ENCODE data around the gene EDRF1.
A peak's percentile ranks its signal among the peaks of the same experiment; 100 is the strongest.
"Not testable (repeated sequence)": the region's sequence is repeated elsewhere in the genome, so short reads cannot be mapped to it uniquely, and the experiment has no call there.

EDRF1 gene

DNA sequence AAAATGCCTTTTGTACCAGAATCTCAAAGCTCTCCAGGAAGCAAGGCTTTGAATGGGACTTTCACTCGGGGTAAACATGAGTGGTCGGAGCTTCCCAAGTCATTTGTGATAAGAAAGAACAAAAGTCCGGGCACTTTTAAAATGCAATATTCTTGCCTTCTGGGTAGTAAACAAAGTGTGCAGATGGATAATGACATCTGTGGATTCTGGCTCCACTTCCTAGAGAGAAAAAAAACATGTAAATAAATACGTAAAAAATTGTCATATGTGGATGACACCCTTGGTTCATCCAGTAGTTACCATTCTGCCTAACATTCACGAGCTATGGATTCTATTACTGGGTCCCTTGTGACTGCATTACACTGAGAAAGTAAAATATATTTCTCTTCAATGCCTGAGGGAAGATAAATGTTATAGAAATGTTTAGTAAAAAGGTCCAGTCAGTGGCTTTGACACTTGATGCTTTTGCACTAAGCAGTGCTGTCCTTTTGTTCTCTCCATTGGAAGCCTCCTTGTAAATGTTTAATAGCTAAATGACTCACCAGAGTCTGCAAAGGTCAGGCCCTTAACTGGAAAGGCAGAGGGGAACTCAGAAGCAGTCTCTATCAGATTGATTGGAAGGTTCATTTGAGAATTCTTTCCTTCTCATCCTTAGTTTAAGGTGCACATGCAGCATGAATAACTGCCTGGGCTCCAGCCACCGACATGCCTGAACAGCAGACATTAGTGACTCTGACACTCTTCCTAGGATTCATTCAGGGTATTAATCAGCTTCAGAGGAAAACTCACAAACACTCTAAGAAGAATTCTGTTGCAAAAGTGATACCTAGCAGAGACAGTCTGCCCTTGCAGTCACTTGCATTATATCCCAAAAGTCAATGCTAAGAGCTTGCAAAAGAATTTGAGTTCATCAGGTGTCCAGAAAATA is 11.7 kb upstream of the EDRF1 start:
- DNase-seq (ENCODE audit: low read depth, low spot score): no peak

DNA sequence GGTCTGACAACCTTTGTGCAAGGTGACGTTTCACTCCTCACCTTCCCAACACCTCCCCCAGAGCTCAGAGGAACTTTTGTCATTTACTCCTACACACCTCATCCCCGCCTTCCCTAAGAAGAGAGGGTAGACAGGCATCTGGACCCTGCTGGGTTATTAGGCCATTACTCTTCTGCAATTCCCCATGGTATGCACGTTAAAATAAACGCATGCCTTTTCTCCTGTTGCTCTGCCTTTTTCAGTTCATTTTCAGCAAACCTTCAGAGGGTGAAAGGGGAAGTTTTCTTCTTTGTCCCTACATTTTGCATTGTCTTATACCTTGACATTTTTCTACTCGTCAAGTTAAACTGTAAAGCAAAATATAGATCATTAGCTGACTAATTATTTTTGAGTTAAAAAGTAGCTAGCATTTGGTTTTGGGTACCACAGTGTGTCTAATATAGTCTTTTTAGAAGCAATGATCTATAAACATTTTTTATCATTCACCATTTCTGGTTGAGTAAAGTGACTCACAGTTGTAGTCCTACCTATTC is 10.5 kb upstream of the EDRF1 start:
- no peak for DNase-seq (ENCODE audit: low read depth, low spot score)
- H3K4me3 ChIP-seq (ENCODE audit: low read length): no peak overlapping the region

More for the DNA sequence above, 11.7 kb upstream of the EDRF1 start:
- no peak overlapping the region for H3K4me3 ChIP-seq (ENCODE audit: low read length)

DNA sequence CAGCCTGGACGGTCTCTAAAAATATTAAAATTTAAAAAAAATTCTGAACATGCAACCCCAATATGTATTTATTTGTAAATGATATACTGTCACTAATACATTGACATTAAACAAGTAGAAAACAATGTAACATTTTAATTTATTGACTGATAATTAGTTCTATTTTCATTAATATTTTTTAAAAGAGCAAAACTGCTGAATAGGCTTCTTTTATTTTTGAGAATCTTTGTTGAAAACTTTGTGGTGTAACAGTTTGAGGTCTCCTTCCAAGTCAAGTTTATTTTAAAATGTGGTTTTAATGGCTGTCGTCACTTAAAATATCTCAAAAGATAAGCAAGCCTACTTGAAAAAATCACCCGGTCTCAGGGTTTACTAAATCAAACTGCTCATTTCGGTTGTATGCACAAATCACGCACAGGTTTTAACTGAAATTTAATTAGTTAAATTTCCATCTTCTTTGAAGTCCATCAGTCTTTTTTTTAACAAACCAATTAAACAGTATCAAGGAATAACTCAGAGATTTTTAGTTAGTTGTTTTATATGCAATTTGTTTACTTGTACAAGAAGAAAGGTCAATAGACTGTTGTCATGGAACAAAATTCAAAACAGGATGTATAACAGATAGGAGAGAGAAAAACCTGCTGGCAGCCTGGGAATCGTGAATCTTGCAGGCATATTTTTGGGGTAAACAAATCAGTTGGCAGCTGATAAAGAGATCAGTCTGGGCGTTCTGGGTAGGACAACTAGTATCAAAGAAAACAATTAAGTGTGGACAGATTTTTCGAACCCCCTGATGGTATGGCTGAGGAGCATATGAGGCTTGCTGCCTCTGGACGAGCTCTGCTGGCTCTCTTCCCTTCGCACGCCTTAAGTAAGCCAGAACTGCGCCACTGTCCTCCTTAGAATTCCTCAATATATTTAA is 9.7 kb upstream of the EDRF1 start:
- H3K4me3 ChIP-seq (ENCODE audit: low read length): no peak overlapping the region
- DNase-seq (ENCODE audit: low read depth, low spot score): peak; percentile 32

DNA sequence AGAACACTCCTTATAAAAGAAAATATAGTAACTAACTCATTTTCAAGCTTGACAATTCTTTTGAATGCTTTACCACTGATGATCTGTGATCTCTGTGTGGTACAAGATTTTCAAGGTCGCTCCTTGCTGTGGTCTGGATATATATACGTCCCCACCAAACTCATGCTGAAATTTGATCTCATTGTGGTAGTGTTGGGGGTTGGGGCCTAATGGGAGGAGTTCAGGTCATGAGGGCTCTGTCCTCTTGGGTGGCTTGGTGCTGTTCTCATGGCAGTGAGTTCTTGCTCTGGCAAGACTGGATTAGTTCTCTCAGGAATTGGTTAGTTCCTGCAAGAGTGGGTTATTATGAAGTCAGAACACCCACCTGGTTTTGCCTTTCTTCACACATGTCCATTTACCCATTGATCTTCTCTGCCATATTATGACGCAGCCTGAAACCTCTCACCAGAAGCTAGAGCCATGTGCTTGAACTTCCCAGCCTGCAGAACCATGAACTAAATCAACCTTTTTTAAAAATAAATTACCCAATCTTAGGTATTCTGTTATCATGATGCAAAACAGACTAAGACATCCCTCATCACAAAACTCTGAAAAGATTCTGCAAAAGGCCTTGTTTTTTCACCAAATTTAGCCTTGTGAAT is 8.3 kb upstream of the EDRF1 start:
- H3K4me3 ChIP-seq (ENCODE audit: low read length): no peak overlapping the region
- DNase-seq (ENCODE audit: low read depth, low spot score): no peak

DNA sequence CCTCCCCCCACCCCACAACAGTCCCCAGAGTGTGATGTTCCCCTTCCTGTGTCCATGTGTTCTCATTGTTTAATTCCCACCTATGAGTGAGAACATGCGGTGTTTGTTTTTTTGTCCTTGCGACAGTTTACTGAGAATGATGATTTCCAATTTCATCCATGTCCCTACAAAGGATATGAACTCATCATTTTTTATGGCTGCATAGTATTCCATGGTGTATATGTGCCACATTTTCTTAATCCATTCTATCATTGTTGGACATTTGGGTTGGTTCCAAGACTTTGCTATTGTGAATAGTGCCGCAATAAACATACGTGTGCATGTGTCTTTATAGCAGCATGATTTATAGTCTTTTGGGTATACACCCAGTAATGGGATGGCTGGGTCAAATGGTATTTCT is 4.8 kb upstream of the EDRF1 start:
- DNase-seq (ENCODE audit: low read depth, low spot score); H3K4me3 ChIP-seq (ENCODE audit: low read length): not testable (repeated sequence)

DNA sequence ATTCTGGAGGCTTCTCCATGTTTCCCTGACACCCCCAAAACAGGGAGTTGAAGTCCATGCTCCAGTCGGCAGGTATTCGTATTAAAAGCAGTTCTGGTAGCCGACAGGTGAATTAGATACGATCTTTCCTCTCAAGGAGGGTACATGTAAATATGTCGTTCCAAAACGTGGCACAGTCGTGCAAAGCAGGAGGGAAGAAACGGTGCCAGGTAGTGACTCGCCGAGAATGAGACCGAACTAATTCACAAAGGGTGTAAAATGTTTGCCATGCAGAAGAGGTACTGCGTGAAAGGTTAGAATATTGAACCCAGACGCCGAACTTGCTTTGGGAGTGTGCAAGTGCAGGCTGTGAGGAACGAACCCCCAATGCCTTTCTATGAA is 483 bp downstream of the EDRF1 start:
- no peak for DNase-seq (ENCODE audit: low read depth, low spot score)
- peak overlapping the region; percentile 79 for H3K4me3 ChIP-seq (ENCODE audit: low read length)

DNA sequence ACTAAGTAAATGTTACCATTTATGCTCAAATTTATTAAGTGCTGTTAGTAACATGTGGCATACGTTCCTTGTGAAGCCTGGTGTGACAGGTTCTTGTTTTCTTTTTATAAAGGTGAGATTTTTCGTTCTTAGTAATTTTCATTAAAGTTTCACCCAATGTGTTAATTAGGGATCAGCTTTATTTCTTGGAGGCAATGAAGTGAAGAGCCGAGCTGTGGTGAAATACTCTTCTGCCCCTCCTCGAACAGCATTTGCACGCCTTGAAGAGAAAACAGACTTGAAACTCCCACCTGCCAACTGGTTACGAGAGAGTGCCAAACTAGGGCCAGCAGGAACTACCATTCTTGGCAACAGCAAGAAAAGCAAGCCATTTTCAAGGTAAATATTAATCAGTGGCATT is 1.5 kb downstream of the EDRF1 start:
- no peak overlapping the region for H3K4me3 ChIP-seq (ENCODE audit: low read length)
- DNase-seq (ENCODE audit: low read depth, low spot score): no peak

DNA sequence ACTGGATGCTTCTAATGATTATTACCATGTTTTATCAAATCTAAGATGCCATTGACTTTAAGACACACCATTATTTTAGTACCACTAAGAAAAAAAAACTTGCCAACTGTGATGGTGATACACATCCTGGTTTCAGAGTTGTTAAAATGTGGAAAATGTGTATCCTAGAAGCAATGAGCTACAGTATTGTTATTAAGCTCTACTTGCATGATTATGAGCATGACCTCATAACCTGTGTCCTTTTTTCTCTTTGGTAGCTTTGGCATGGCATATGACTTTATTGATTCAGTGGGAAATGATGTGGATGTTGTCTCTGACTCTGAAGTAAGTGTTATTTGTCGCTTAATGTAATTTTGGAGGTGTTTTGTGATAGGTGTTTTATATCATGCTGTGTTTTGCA is 3.3 kb downstream of the EDRF1 start:
- H3K4me3 ChIP-seq (ENCODE audit: low read length): no peak overlapping the region
- DNase-seq (ENCODE audit: low read depth, low spot score): no peak

DNA sequence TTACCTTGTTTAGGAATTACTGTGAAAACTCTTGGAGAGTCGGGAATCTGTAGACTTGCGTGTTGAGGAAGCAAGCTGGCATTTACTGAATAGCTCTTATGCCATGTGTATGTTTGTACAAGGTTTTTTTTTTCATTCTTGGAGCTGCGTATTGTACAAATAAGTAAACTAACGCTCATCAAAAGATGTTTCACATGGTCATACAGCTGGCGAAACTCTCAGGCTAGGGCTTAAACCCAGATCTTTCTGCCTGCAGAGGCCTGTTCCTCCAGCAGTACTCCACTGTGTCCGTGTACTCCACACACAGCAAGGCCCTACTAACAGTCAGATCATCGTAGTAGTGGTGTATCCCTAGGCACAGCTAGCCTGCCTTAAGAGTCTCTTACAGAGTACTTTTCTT is 7.4 kb downstream of the EDRF1 start:
- H3K4me3 ChIP-seq (ENCODE audit: low read length): no peak overlapping the region
- DNase-seq (ENCODE audit: low read depth, low spot score): no peak

DNA sequence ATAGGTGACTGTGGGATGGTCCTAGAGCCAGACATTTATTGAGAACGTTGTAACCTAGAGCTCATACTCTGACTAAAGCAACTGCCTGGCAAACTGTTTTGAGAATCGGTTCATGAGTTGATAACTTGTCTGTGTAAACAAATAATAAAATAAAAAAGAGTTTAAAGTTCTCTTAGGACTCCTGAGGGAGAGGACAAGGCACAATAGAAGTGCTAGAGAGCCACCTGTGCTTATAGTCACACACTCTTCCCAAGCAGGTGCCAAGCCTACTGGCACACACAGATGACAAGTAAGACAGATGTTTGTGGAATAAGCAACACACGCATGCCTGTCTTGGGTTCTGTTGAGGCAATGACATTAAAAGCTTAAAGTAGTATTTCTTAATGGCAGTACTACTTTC is 7.9 kb downstream of the EDRF1 start:
- no peak for DNase-seq (ENCODE audit: low read depth, low spot score)

DNA sequence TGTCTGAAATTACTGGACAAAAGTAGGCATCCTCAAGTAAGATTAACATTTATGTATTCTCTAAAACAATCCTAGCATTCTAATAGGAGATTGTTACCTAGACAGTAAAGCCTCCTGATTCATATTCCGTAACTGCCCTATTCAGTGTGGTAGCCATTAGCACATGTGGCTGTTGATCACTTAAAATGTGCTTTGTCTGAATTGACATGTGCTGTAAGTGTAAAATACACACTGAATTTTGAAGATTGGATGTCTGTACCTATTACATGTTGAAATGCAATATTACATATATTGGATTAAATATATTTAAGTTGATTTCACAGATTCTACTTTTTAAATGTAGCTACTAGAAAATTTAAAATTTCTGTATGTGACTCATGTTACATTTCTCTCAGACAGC is 14.6 kb downstream of the EDRF1 start:
- no peak for DNase-seq (ENCODE audit: low read depth, low spot score)
- no peak overlapping the region for H3K4me3 ChIP-seq (ENCODE audit: low read length)

More for the DNA sequence above, 7.9 kb downstream of the EDRF1 start:
- no peak overlapping the region for H3K4me3 ChIP-seq (ENCODE audit: low read length)

DNA sequence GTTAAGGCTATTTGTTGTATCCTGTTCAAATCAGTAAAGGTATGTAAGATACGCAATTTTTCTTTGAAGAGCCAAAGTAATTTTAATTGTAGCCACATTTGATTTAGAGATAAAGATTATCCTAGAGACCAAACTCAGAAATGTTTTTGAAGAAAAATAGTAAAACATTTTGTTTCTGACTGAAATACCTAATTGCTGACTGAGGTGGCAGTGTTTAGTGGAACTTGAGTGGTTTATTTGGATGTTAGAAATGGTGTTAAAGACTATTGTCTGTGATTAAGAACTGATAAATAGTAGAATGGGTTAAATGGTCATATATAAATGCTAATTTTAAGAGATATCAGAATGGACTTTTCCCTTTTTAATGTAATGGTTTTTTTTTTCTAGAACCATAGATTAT is 15.3 kb downstream of the EDRF1 start:
- H3K4me3 ChIP-seq (ENCODE audit: low read length): no peak overlapping the region
- no peak for DNase-seq (ENCODE audit: low read depth, low spot score)

DNA sequence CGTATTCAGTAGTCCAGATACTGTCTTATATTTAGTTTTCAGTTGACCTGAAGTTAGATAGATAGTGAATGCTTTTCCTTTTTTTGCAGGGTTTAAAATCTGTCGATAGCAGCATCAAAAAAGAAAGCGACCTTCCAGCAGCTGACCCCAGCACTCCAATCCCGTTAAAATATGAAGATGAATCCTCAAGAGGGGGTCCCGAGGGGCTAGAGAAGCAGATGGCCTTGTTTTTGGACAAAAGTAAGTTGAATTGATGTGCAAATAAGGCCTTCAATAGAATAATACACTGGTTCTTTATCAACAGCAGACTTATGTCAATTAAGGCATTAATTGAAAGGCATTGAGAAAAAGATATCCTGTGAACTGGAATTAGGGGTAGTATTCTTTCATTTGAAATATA is 18.7 kb downstream of the EDRF1 start:
- no peak for DNase-seq (ENCODE audit: low read depth, low spot score)
- no peak overlapping the region for H3K4me3 ChIP-seq (ENCODE audit: low read length)

DNA sequence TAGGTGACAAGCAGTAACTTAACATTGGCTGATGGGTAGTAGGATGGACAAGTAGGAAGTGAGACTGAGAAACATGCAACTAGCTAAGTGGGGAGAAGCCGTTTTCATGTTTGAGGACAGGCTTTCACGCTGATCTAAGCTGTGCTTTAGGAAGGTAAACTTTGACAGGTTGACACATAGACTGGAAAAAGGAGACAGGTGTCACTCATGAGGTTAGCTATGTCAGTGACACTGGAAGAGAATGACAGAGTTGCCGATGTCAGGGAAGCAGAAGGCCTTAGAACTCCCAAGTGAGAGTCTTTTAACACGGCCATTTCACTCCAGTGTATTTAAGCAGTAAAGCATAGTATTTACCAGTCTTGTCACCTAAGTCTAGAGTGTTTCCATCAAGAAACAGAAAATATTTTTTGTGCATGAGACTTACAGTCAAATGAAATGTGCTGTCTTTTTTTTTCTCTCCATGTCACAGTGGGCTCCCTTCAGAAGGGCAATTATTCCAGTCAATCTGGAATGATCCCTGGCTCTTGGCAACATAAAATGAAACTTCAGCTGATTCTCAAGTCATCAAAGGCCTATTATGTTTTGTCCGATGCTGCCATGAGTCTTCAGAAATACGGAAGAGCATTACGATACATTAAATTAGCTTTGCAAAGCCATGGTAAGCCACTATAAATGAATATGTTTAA is 20.6 kb downstream of the EDRF1 start:
- no peak for DNase-seq (ENCODE audit: low read depth, low spot score)
- H3K4me3 ChIP-seq (ENCODE audit: low read length): no peak overlapping the region

DNA sequence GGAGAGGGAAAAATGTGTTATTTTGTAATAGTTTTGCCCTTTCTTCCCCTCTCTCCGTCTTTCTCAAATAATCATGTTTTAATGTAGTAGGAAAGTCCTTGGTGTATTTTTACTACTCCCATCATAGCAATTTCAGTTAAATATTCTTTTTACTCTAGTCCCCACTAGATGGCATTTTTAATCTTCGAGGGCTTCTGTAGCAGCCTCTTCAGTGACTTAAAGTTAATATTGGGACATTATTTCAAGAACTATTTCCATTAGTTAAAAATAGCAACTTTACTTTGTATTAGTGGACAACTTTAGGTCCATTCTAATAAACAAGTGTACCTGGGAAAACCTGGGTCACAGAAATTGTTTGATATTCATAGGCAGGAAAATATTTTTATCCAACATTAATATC is 23.0 kb downstream of the EDRF1 start:
- no peak overlapping the region for H3K4me3 ChIP-seq (ENCODE audit: low read length)
- DNase-seq (ENCODE audit: low read depth, low spot score): peak; percentile 8

DNA sequence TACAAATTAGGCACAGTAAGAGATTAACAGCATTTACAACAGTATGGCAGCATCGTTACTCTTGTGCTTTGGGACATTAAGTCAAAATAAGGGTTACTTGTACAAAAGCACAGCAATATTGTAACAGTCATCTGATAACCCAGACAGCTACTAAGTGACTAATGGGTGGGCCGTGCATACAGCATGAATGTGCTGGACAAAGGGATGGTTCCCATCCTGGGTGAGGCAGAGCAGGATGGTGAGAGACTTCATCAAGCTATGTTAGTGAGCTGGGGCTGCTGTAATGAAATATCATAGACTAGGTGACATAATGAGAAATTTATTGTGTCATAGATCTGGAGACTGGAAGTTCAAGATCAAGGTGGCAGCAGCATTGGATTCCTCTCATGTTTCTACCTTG is 25.4 kb downstream of the EDRF1 start:
- DNase-seq (ENCODE audit: low read depth, low spot score): no peak
- H3K4me3 ChIP-seq (ENCODE audit: low read length): no peak overlapping the region

DNA sequence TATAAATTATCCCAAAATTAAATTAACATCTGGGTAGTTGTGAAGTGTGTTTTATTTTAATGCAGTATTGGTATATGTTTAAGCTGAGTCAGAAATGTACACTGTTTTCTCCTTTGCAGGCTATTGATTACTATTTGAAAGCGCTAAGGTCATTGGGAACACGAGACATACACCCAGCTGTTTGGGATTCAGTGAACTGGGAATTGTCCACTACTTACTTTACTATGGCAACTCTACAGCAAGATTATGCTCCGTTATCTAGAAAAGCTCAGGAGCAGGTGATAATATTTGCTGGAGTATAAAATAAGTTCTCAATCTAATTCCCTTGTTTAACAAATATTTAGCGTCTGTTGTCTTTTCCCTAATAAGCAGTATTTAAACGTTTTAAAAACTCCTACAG is 27.9 kb downstream of the EDRF1 start:
- H3K4me3 ChIP-seq (ENCODE audit: low read length): no peak overlapping the region
- DNase-seq (ENCODE audit: low read depth, low spot score): no peak

DNA sequence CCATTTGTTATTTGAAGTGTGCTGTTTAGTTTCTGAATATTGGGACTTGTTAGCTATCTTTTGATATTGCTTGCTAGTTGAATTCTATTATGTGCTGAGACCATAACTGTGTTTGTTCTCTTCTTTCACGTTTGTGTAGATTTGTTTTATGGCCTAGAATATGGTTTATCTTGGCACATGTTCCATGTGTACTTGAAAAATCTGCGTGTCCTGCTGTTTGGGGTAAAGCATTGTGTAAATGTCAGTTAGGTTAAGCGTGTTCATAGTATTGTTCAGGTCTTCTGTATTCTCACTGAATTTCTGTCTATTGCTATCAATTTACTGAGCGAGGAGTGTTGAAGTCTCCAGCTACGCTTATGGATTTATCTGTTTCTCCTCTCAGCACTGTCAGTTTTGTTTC is 36.7 kb downstream of the EDRF1 start:
- H3K4me3 ChIP-seq (ENCODE audit: low read length): no peak overlapping the region
- DNase-seq (ENCODE audit: low read depth, low spot score): no peak
